PC-3 (cell line): ENCODE results near the gene BCAN. TPM values are rescaled to one million over a fixed set of nuclear protein-coding genes. Genes with fewer than 3 reads are reported as not detected.

Source experiments
- ATAC-seq: fragments of 200-7000 bp; cut with Tn5 transposase; 2 replicates; pipeline ENCODE4 v1.9.1; 2020; ENCODE audit warnings: mild to moderate bottlenecking, moderate library complexity
- BruUV-seq: library from RNA; stranded (reverse); fragments of 400-500 nt; replicated peaks from 2 replicates; lab custom pipeline; 2021; lab: Mats Ljungman, UMichigan
- CTCF ChIA-PET: fragments of 300-600 bp; sonication (Branson Sonifier 250); formaldehyde crosslinking; loops from one replicate; lab custom pipeline; 2022; ENCODE audit warnings: antibody characterized with exemption; lab: Charles Lee
- POLR2A ChIA-PET: fragments of 300-600 bp; sonication (Branson Sonifier 250); formaldehyde crosslinking; loops from one replicate; lab custom pipeline; 2022; ENCODE audit warnings: antibody characterized with exemption; ENCODE audit not compliant: unreplicated experiment; lab: Charles Lee
- DNase-seq: peaks from one replicate; pipeline ENCODE4 v3.0.0-alpha.2; 2015
- H2AFZ ChIP-seq: fragments of 300-600 bp; sonication (generic); 2 replicates; pipeline ENCODE4 v1.6.0; 2016; ENCODE audit warnings: antibody characterized with exemption, low read length
- H3F3A ChIP-seq: fragments of 300-600 bp; sonication (generic); one replicate; pipeline ENCODE4 v1.6.0; 2017; ENCODE audit warnings: antibody characterized with exemption, low read length, control low read depth, mild to moderate bottlenecking; ENCODE audit not compliant: unreplicated experiment
- H3K27ac ChIP-seq: fragments of 300-600 bp; sonication (generic); 2 replicates; pipeline ENCODE4 v1.5.1; 2016; ENCODE audit warnings: mild to moderate bottlenecking, low read length
- H3K27me3 ChIP-seq: fragments of 300-600 bp; sonication (generic); 2 replicates; pipeline ENCODE4 v1.6.1; 2016; ENCODE audit warnings: low read length, mixed read lengths
- H3K36me3 ChIP-seq: fragments of 300-600 bp; sonication (generic); 2 replicates; pipeline ENCODE4 v1.6.1; 2016; ENCODE audit warnings: low read depth, mixed run types, low read length, mixed read lengths
- H3K4me1 ChIP-seq: fragments of 300-600 bp; sonication (generic); 2 replicates; pipeline ENCODE4 v1.5.1; 2016; ENCODE audit warnings: low read length; ENCODE audit not compliant: insufficient read depth
- H3K4me2 ChIP-seq: fragments of 300-600 bp; sonication (generic); 2 replicates; pipeline ENCODE4 v1.6.0; 2016; ENCODE audit warnings: low read length
- H3K4me3 ChIP-seq: fragments of 300-600 bp; sonication (generic); 2 replicates; pipeline ENCODE4 v1.5.1; 2016; ENCODE audit warnings: mild to moderate bottlenecking, low read length, mixed read lengths
- H3K79me2 ChIP-seq: fragments of 300-600 bp; sonication (generic); 2 replicates; pipeline ENCODE4 v1.6.1; 2017; ENCODE audit warnings: low read length, mixed read lengths
- H3K9ac ChIP-seq: fragments of 300-600 bp; sonication (generic); 2 replicates; pipeline ENCODE4 v1.6.0; 2016; ENCODE audit warnings: mild to moderate bottlenecking, low read length
- H3K9me2 ChIP-seq: fragments of 300-600 bp; sonication (generic); replicated peaks from 2 replicates; pipeline ENCODE4 v1.6.1; 2016; ENCODE audit warnings: mixed run types, low read length, mixed read lengths
- H3K9me3 ChIP-seq: fragments of 300-600 bp; sonication (generic); 2 replicates; pipeline ENCODE4 v1.6.1; 2016; ENCODE audit warnings: low read length, mixed read lengths
- H4K20me1 ChIP-seq: fragments of 300-600 bp; sonication (generic); 2 replicates; pipeline ENCODE4 v1.6.1; 2016; ENCODE audit warnings: low read length, mixed read lengths
- CTCF ChIP-seq: fragments of 300-600 bp; sonication (generic); conservative IDR thresholded peaks from 2 replicates; pipeline ENCODE4 v1.5.1; 2017; ENCODE audit warnings: antibody characterized with exemption, low read depth, mild to moderate bottlenecking, low read length
- EZH2 ChIP-seq: fragments of 300-600 bp; sonication (generic); IDR thresholded peaks from one replicate; pipeline ENCODE4 v1.6.1; 2017; ENCODE audit warnings: antibody characterized with exemption, mild to moderate bottlenecking, low read length; ENCODE audit not compliant: unreplicated experiment
- EZH2phosphoT487 ChIP-seq: fragments of 300-600 bp; sonication (generic); IDR thresholded peaks from 2 replicates; pipeline ENCODE4 v1.6.1; 2018; ENCODE audit warnings: mild to moderate bottlenecking, antibody characterized with exemption, low read length, borderline replicate concordance
- intact Hi-C: fragments of 100-400 bp; cut with micrococcal nuclease; formaldehyde crosslinking; loops from 2 replicates; pipeline ENCODE4 v1.9.0; 2023
- total RNA-seq: library from RNA; depleted of rRNA; stranded (reverse); fragments of >200 nt; gene quantifications from 2 replicates; pipeline ENCODE4 v1.2.3, GENCODE V29; 2014

Gene BCAN
- total RNA-seq, 1 experiment from 2014 or later, result not detected

GRCh38 chr1:156664046-156664766, 22.3 kb downstream of the BCAN start:
- H2AFZ ChIP-seq, result no peak overlapping the region
- no peak for DNase-seq
- TF ChIP-seq EZH2 (no peak), EZH2phosphoT487 (no peak), CTCF (no peak)

GRCh38 chr1:156664767-156665411, 23.0 kb downstream of the BCAN start:
- DNase-seq, result no peak
- BruUV-seq, result no TSS peak
- Histone ChIP-seq H3K4me2 (no peak overlapping the region), H3K4me3 (no peak overlapping the region), H4K20me1 (no peaks in the 10 kb centered on the region), H3K4me1 (peaks cover 33% of the 10 kb centered on the region), H3K36me3 (no peaks in the 10 kb centered on the region), H3F3A (peaks cover 5% of the 10 kb centered on the region), H3K9ac (no peak overlapping the region), H2AFZ (no peak overlapping the region), H3K79me2 (peaks cover 8% of the 10 kb centered on the region), H3K9me3 (no peaks in the 10 kb centered on the region), H3K27ac (no peak overlapping the region), H3K9me2 (no peaks in the 10 kb centered on the region), H3K27me3 (no peaks in the 10 kb centered on the region)
- ChIA-PET CTCF (no interaction called here), POLR2A (no interaction called here)
- intact Hi-C loops, result no loop called here
- no peak for TF ChIP-seq CTCF
- TF ChIP-seq EZH2, result no peak
- no peak for TF ChIP-seq EZH2phosphoT487
- no peak for ATAC-seq

More at GRCh38 chr1:156664046-156664766, 22.3 kb downstream of the BCAN start:
- no peak overlapping the region for H3K4me2 ChIP-seq
- no TSS peak for BruUV-seq
- no peak overlapping the region for H3K9ac ChIP-seq
- H3F3A ChIP-seq, result peaks cover 5% of the 10 kb centered on the region
- ChIA-PET POLR2A (no interaction called here), CTCF (no interaction called here)
- no peaks in the 10 kb centered on the region for H3K9me2 ChIP-seq
- no peaks in the 10 kb centered on the region for H4K20me1 ChIP-seq
- H3K79me2 ChIP-seq, result peaks cover 14% of the 10 kb centered on the region
- H3K4me3 ChIP-seq, result no peak overlapping the region
- no peaks in the 10 kb centered on the region for H3K27me3 ChIP-seq
- intact Hi-C loops, result no loop called here
- peaks cover 40% of the 10 kb centered on the region for H3K4me1 ChIP-seq
- ATAC-seq, result no peak
- H3K36me3 ChIP-seq, result no peaks in the 10 kb centered on the region
- no peaks in the 10 kb centered on the region for H3K9me3 ChIP-seq
- H3K27ac ChIP-seq, result no peak overlapping the region

- ATAC-seq, result no peak
- CTCF ChIA-PET, result no interaction called here
- no peaks in the 10 kb centered on the region for H3K27me3 ChIP-seq
- H3K9ac ChIP-seq, result no peak overlapping the region
- DNase-seq, result no peak
- peaks cover 7% of the 10 kb centered on the region for H3K79me2 ChIP-seq
- H3K9me2 ChIP-seq, result no peaks in the 10 kb centered on the region
- no peak overlapping the region for H2AFZ ChIP-seq
- no peak overlapping the region for H3K4me3 ChIP-seq
- H3K4me2 ChIP-seq, result no peak overlapping the region
- no peaks in the 10 kb centered on the region for H4K20me1 ChIP-seq
- H3K36me3 ChIP-seq, result no peaks in the 10 kb centered on the region
- BruUV-seq, result no TSS peak
- no peak overlapping the region for H3K27ac ChIP-seq
- intact Hi-C loops, result no loop called here
- H3K9me3 ChIP-seq, result no peaks in the 10 kb centered on the region
- peaks cover 30% of the 10 kb centered on the region for H3K4me1 ChIP-seq
- no peak for TF ChIP-seq EZH2
- TF ChIP-seq EZH2phosphoT487, result no peak
- TF ChIP-seq CTCF, result no peak
- POLR2A ChIA-PET, result no interaction called here
- H3F3A ChIP-seq, result peaks cover 5% of the 10 kb centered on the region
These were observed 23.6 kb downstream of the BCAN start for GRCh38 chr1:156665539-156665938.
